SK-N-SH treated with all-trans-retinoic acid at 6 μM for 48 hours (cell line): ENCODE data around the gene UBAP2.

Experiments
- ATAC-seq: fragments of 200-7000 bp; cut with Tn5 transposase; 3 replicates; pipeline ENCODE4 v1.9.1; 2020; ENCODE audit warnings: mild to moderate bottlenecking, moderate library complexity
- ARNTL ChIP-seq: fragments of 450-650 bp; formaldehyde crosslinking; IDR thresholded peaks from 2 replicates; pipeline ENCODE4 v1.5.0; 2020; ENCODE audit warnings: low read depth, mild to moderate bottlenecking, moderate library complexity, borderline replicate concordance
- BACH2 ChIP-seq: fragments of 250-450 bp; sonication (Bioruptor Pico); IDR thresholded peaks from 2 replicates; pipeline ENCODE4 v1.9.0; 2021; ENCODE audit warnings: mild to moderate bottlenecking, borderline replicate concordance
- CREB5 ChIP-seq: fragments of 250-450 bp; sonication (Bioruptor Pico); IDR thresholded peaks from 2 replicates; pipeline ENCODE4 v1.5.1; 2020; ENCODE audit warnings: low read depth, mild to moderate bottlenecking, moderate library complexity
- CSDC2 ChIP-seq: fragments of 250-450 bp; sonication (Bioruptor Pico); IDR thresholded peaks from 2 replicates; pipeline ENCODE4 v1.5.0; 2020; ENCODE audit warnings: mild to moderate bottlenecking, moderate library complexity
- CSRNP3 ChIP-seq: fragments of 250-450 bp; sonication (Bioruptor Pico); IDR thresholded peaks from 2 replicates; pipeline ENCODE4 v1.5.1; 2021; ENCODE audit warnings: mild to moderate bottlenecking, moderate library complexity
- ESRRG ChIP-seq: fragments of 250-450 bp; sonication (Bioruptor Pico); IDR thresholded peaks from 2 replicates; pipeline ENCODE4 v1.6.1; 2021; ENCODE audit warnings: mild to moderate bottlenecking
- GLIS3 ChIP-seq: fragments of 250-450 bp; sonication (Bioruptor Pico); IDR thresholded peaks from 2 replicates; pipeline ENCODE4 v1.5.0; 2020; ENCODE audit warnings: mild to moderate bottlenecking, moderate library complexity
- ISL1 ChIP-seq: fragments of 250-450 bp; sonication (Bioruptor Pico); IDR thresholded peaks from 2 replicates; pipeline ENCODE4 v2.1.2; 2022; ENCODE audit warnings: mild to moderate bottlenecking, moderate library complexity
- OSR1 ChIP-seq: fragments of 250-450 bp; sonication (Bioruptor Pico); IDR thresholded peaks from 2 replicates; pipeline ENCODE4 v1.8.0; 2022; ENCODE audit warnings: moderate library complexity, mild to moderate bottlenecking, inconsistent platforms
- POU6F1 ChIP-seq: fragments of 250-450 bp; sonication (Bioruptor Pico); IDR thresholded peaks from 2 replicates; pipeline ENCODE4 v1.8.0; 2021; ENCODE audit warnings: low read depth, mild to moderate bottlenecking, moderate library complexity, borderline replicate concordance
- PPARA ChIP-seq: fragments of 250-450 bp; sonication (Bioruptor Pico); IDR thresholded peaks from 2 replicates; pipeline ENCODE4 v1.5.0; 2020; ENCODE audit warnings: mild to moderate bottlenecking, borderline replicate concordance
- RARB ChIP-seq: fragments of 250-450 bp; sonication (Bioruptor Pico); IDR thresholded peaks from 2 replicates; pipeline ENCODE4 v1.8.0; 2021; ENCODE audit warnings: mild to moderate bottlenecking, moderate library complexity
- SNAI2 ChIP-seq: fragments of 250-450 bp; sonication (Bioruptor Pico); IDR thresholded peaks from 2 replicates; pipeline ENCODE4 v1.5.0; 2020; ENCODE audit warnings: mild to moderate bottlenecking, moderate library complexity
- TCF4 ChIP-seq: fragments of 250-450 bp; sonication (Bioruptor Pico); IDR thresholded peaks from 2 replicates; pipeline ENCODE4 v1.8.0; 2021; ENCODE audit warnings: mild to moderate bottlenecking, moderate library complexity, borderline replicate concordance
- TOX ChIP-seq: fragments of 250-450 bp; sonication (Bioruptor Pico); IDR thresholded peaks from 2 replicates; pipeline ENCODE4 v1.8.0; 2021; ENCODE audit warnings: mild to moderate bottlenecking, moderate library complexity, borderline replicate concordance
- TSHZ2 ChIP-seq: fragments of 250-450 bp; sonication (Bioruptor Pico); IDR thresholded peaks from 2 replicates; pipeline ENCODE4 v1.5.0; 2020; ENCODE audit warnings: mild to moderate bottlenecking, moderate library complexity
- ZC3H10 ChIP-seq: fragments of 250-450 bp; sonication (Bioruptor Pico); IDR thresholded peaks from 2 replicates; pipeline ENCODE4 v1.5.1; 2021; ENCODE audit warnings: mild to moderate bottlenecking, moderate library complexity
- ZFP3 ChIP-seq: fragments of 250-450 bp; sonication (Bioruptor Pico); IDR thresholded peaks from 2 replicates; pipeline ENCODE4 v1.5.0; 2020; ENCODE audit warnings: mild to moderate bottlenecking, moderate library complexity
- ZFP30 ChIP-seq: fragments of 450-650 bp; formaldehyde crosslinking; IDR thresholded peaks from 2 replicates; pipeline ENCODE4 v1.5.0; 2022; ENCODE audit warnings: mild to moderate bottlenecking, moderate library complexity
- ZNF565 ChIP-seq: fragments of 450-650 bp; formaldehyde crosslinking; conservative IDR thresholded peaks from 2 replicates; pipeline ENCODE4 v1.5.0; 2020; ENCODE audit warnings: low read depth, mild to moderate bottlenecking, moderate library complexity
- ZNF70 ChIP-seq: fragments of 450-650 bp; formaldehyde crosslinking; IDR thresholded peaks from 2 replicates; pipeline ENCODE4 v1.5.0; 2020; ENCODE audit warnings: mild to moderate bottlenecking, moderate library complexity
- ZNF8 ChIP-seq: fragments of 450-650 bp; formaldehyde crosslinking; IDR thresholded peaks from 2 replicates; pipeline ENCODE4 v1.5.0; 2020; ENCODE audit warnings: mild to moderate bottlenecking, moderate library complexity

Gene UBAP2

GRCh38 chr9:33903157-33903780, 145.4 kb downstream of the UBAP2 start:
- ATAC-seq, result no peak
- no peak for TF ChIP-seq ZNF70 (CRISPR knock-in tag)
- no peak for TF ChIP-seq TOX (CRISPR knock-in tag)
- TF ChIP-seq ZFP30 (CRISPR knock-in tag), result no peak
- TF ChIP-seq CSRNP3 (CRISPR knock-in tag), result no peak
- no peak for TF ChIP-seq ZNF565
- no peak for TF ChIP-seq CSDC2 (CRISPR knock-in tag)
- TF ChIP-seq TCF4, result no peak
- TF ChIP-seq ZC3H10 (CRISPR knock-in tag), result no peak
- no peak for TF ChIP-seq RARB (CRISPR knock-in tag)
- TF ChIP-seq ARNTL (CRISPR knock-in tag), result no peak
- TF ChIP-seq TSHZ2 (CRISPR knock-in tag), result no peak
- TF ChIP-seq ZNF8 (CRISPR knock-in tag), result no peak
- no peak for TF ChIP-seq GLIS3 (CRISPR knock-in tag)
- TF ChIP-seq ESRRG, result no peak
- no peak for TF ChIP-seq PPARA (CRISPR knock-in tag)
- no peak for TF ChIP-seq CREB5

- TF ChIP-seq CREB5 (no peak), ZNF565 (no peak), ISL1 (CRISPR knock-in tag) (no peak), ZFP30 (CRISPR knock-in tag) (no peak), TOX (CRISPR knock-in tag) (no peak), TCF4 (no peak), ZFP3 (no peak), POU6F1 (CRISPR knock-in tag) (no peak), ESRRG (no peak), ARNTL (CRISPR knock-in tag) (no peak)
- ATAC-seq, result no peak
Observed at GRCh38 chr9:33894316-33894715, 154.4 kb downstream of the UBAP2 start.

GRCh38 chr9:33893861-33894260, 154.8 kb downstream of the UBAP2 start:
- ATAC-seq, result no peak

More at GRCh38 chr9:33893861-33894260, 154.8 kb downstream of the UBAP2 start:
- TF ChIP-seq CREB5, result no peak
- TF ChIP-seq SNAI2, result no peak
- TF ChIP-seq PPARA (CRISPR knock-in tag), result no peak
- TF ChIP-seq CSRNP3 (CRISPR knock-in tag), result no peak
- no peak for TF ChIP-seq BACH2 (CRISPR knock-in tag)
- TF ChIP-seq ESRRG, result no peak
- TF ChIP-seq CSDC2 (CRISPR knock-in tag), result no peak
- TF ChIP-seq OSR1 (CRISPR knock-in tag), result no peak
- TF ChIP-seq ISL1 (CRISPR knock-in tag), result no peak
- no peak for TF ChIP-seq ZNF70 (CRISPR knock-in tag)
- no peak for TF ChIP-seq ZNF8 (CRISPR knock-in tag)
- TF ChIP-seq POU6F1 (CRISPR knock-in tag), result no peak
- no peak for TF ChIP-seq ARNTL (CRISPR knock-in tag)
